ENCODE measurements around the gene C1QTNF9.

DNA sequence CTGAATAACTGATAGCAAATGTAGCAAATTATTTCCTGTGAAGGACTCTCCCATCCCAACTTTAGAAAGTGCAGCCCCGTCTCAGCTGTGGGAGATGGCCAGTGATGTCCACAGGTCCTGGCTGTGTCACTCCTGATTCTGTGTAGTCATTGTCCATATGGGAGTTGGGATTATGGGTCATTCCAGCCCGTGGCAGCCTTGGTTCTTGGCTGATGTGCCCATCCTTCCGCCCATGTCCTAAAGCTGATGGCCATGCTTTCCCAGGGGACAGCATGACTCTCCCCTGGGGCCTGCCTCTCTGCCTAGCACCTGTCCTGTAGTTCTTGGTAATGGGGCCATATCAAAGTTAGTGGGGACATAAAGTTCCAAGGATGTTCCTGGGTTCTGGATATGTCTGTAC lies 43.9 kb upstream of the C1QTNF9 start:
- TF ChIP-seq CTCF (IDR thresholded peaks at IDR 0.05; ENCODE audit: insufficient read depth, low read length, poor library complexity, severe bottlenecking), result no peak
- no peak for TF ChIP-seq EZH2phosphoT487 (conservative IDR thresholded peaks at IDR 0.05; ENCODE audit: low read length)
